Metanephros (tissue), 1 donor: ENCODE results near the gene GLRX. TPM values are rescaled to one million over a fixed set of nuclear protein-coding genes. Genes with fewer than 3 reads are reported as not detected.

Experiments used
- total RNA-seq: library from RNA; depleted of rRNA; stranded (reverse); fragments of >200 nt; gene quantifications from one replicate; pipeline ENCODE4 v1.2.3, GENCODE V29; 2014

Gene GLRX
- 49.0 TPM for total RNA-seq

DNA sequence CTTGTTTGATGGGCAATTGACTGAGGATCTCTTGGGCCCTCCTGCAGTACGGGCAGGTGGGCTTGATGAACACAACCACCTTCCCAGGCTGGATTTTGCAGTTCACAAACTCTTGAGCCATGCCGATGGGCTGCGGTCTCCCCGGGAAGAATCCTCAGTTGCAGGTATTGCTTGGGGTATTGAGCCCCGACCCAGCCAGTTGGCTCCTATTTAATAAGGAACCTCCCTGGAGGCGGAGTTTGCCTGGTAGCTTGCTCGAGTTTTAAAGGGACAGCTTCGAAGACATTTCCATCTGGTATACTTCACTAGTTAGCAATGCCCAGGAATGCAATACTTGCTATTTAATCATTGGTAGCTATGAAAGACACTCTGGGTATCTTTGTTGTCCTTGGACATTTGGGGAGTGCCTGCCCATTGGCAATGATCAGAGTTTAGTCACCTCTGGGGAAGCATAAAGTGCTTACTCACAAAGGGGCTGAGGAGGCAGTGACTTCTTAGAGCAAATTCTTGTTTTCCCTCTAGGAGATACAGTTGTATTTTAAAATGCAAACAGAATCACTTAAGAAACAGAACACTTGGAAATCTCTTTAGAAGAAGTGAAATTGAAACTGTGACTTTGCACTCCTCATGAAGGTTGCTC, at the start of gene GLRX:
GLRX (minus strand) TSS at position 185 of the 640 bp plus-strand sequence; CDS start at position 121, 64 bp downstream.

Other genes starting within 250 kb of the GLRX start
- gene GPR150, start 202.6 kb downstream of the GLRX start, total RNA-seq, result not detected
- 3.6 TPM for gene RFESD, start 175.9 kb downstream of the GLRX start, total RNA-seq
- gene SPATA9, start 139.7 kb downstream of the GLRX start, total RNA-seq, result 0.53 TPM
- 151 TPM for gene RHOBTB3, start 91.4 kb downstream of the GLRX start, total RNA-seq
- 18.9 TPM for gene ELL2, start 139.1 kb upstream of the GLRX start, total RNA-seq